HEK293 (cell line): ENCODE data around the gene SUFU.
A peak's percentile ranks its signal among the peaks of the same experiment; 100 is the strongest.

Source experiments
- CTCF ChIA-PET: fragments of 350-600 bp; formaldehyde crosslinking; extraction: SDS; loops from one replicate; lab custom pipeline; 2021; ENCODE audit warnings: antibody characterized with exemption; lab: Yijun Ruan, JAX
- POLR2A ChIA-PET: fragments of 300-600 bp; formaldehyde crosslinking; extraction: SDS; loops from one replicate; lab custom pipeline; 2020; ENCODE audit warnings: antibody characterized with exemption, inconsistent platforms; lab: Yijun Ruan, JAX
- H3K27ac ChIP-seq: fragments of 200-500 bp; sonication (Bioruptor generic); 2 replicates; pipeline ENCODE4 v1.5.1; 2014; ENCODE audit warnings: low read depth, low read length, control low read depth, inconsistent platforms; ENCODE audit errors: extremely low read depth
- H3K36me3 ChIP-seq, 2 experiments: fragments of 200-500 bp in 1 of 2; sonication (Bioruptor generic) in 1 of 2; 1 replicate in 1 of 2; 2 replicates in 1 of 2; pipeline ENCODE4 v1.5.1; 2014 to 2017; ENCODE audit warnings: inconsistent platforms in 2 of 2, low read length in 2 of 2; ENCODE audit not compliant: control insufficient read depth in 2 of 2, insufficient read depth in 1 of 2
- H3K4me1 ChIP-seq: fragments of 200-500 bp; sonication (Bioruptor generic); 2 replicates; pipeline ENCODE4 v1.5.1; 2014; ENCODE audit warnings: mild to moderate bottlenecking, low read length, inconsistent platforms; ENCODE audit not compliant: control insufficient read depth, insufficient read depth
- H3K4me3 ChIP-seq: 2 replicates; pipeline ENCODE4 v1.5.1; 2011; ENCODE audit warnings: low read depth, mild to moderate bottlenecking, control low read depth, low read length, moderate library complexity
- H3K9me3 ChIP-seq: fragments of 200-500 bp; sonication (Bioruptor generic); 2 replicates; pipeline ENCODE4 v1.5.1; 2014; ENCODE audit warnings: low read depth, low read length, inconsistent platforms; ENCODE audit not compliant: control insufficient read depth, insufficient read depth
- AEBP2 ChIP-seq: fragments of 450-650 bp; formaldehyde crosslinking; IDR thresholded peaks from 2 replicates; pipeline ENCODE4 v1.5.1; 2016; ENCODE audit warnings: missing biosample characterization, missing genetic modification characterization, borderline replicate concordance
- GFI1B ChIP-seq: fragments of 450-650 bp; formaldehyde crosslinking; IDR thresholded peaks from 2 replicates; pipeline ENCODE4 v1.5.1; 2016; ENCODE audit warnings: missing biosample characterization, missing genetic modification characterization
- IKZF3 ChIP-seq: fragments of 450-650 bp; IDR thresholded peaks from 2 replicates; pipeline ENCODE4 v1.5.0; 2018; ENCODE audit warnings: missing biosample characterization, mild to moderate bottlenecking, missing genetic modification characterization, moderate library complexity
- INSM2 ChIP-seq: fragments of 450-650 bp; formaldehyde crosslinking; IDR thresholded peaks from 2 replicates; pipeline ENCODE4 v1.5.1; 2016; ENCODE audit warnings: missing biosample characterization, missing genetic modification characterization
- KLF8 ChIP-seq: fragments of 450-650 bp; formaldehyde crosslinking; IDR thresholded peaks from 2 replicates; pipeline ENCODE4 v1.5.1; 2016; ENCODE audit warnings: missing biosample characterization, missing genetic modification characterization
- SP7 ChIP-seq: fragments of 450-650 bp; formaldehyde crosslinking; IDR thresholded peaks from 2 replicates; pipeline ENCODE4 v1.5.1; 2016; ENCODE audit warnings: missing biosample characterization, missing genetic modification characterization
- ZBTB26 ChIP-seq: fragments of 450-650 bp; formaldehyde crosslinking; optimal IDR thresholded peaks from 2 replicates; pipeline ENCODE3; 2016; ENCODE audit warnings: missing biosample characterization, mild to moderate bottlenecking, missing genetic modification characterization
- ZFHX2 ChIP-seq: fragments of 450-650 bp; formaldehyde crosslinking; conservative IDR thresholded peaks from 2 replicates; pipeline ENCODE4 v1.5.1; 2016; ENCODE audit warnings: missing biosample characterization, missing genetic modification characterization
- ZNF114 ChIP-seq: fragments of 450-650 bp; formaldehyde crosslinking; IDR thresholded peaks from 2 replicates; pipeline ENCODE4 v1.5.0; 2017; ENCODE audit warnings: missing biosample characterization, missing genetic modification characterization
- ZNF133 ChIP-seq: fragments of 450-650 bp; formaldehyde crosslinking; IDR thresholded peaks from 2 replicates; pipeline ENCODE4 v1.5.1; 2016; ENCODE audit warnings: missing biosample characterization, missing genetic modification characterization
- ZNF2 ChIP-seq: fragments of 450-650 bp; formaldehyde crosslinking; IDR thresholded peaks from 2 replicates; pipeline ENCODE4 v1.5.1; 2016; ENCODE audit warnings: missing biosample characterization, missing genetic modification characterization
- ZNF221 ChIP-seq: fragments of 450-650 bp; formaldehyde crosslinking; IDR thresholded peaks from 2 replicates; pipeline ENCODE4 v1.5.1; 2017; ENCODE audit warnings: missing biosample characterization, missing genetic modification characterization, borderline replicate concordance
- ZNF239 ChIP-seq: fragments of 450-650 bp; formaldehyde crosslinking; IDR thresholded peaks from 2 replicates; pipeline ENCODE4 v1.5.1; 2016; ENCODE audit warnings: missing biosample characterization, missing genetic modification characterization
- ZNF24 ChIP-seq: fragments of 450-650 bp; formaldehyde crosslinking; IDR thresholded peaks from 2 replicates; pipeline ENCODE4 v1.5.1; 2016; ENCODE audit warnings: missing biosample characterization, missing genetic modification characterization
- ZNF37A ChIP-seq: fragments of 450-650 bp; IDR thresholded peaks from 2 replicates; pipeline ENCODE4 v1.5.1; 2018; ENCODE audit warnings: missing biosample characterization, missing genetic modification characterization
- ZNF398 ChIP-seq: fragments of 450-650 bp; formaldehyde crosslinking; IDR thresholded peaks from 2 replicates; pipeline ENCODE4 v1.5.1; 2017; ENCODE audit warnings: missing biosample characterization, missing genetic modification characterization
- ZNF48 ChIP-seq: fragments of 450-650 bp; formaldehyde crosslinking; IDR thresholded peaks from 2 replicates; pipeline ENCODE4 v1.5.1; 2016; ENCODE audit warnings: missing biosample characterization, missing genetic modification characterization
- ZNF513 ChIP-seq: fragments of 450-650 bp; IDR thresholded peaks from 2 replicates; pipeline ENCODE4 v1.5.1; 2018; ENCODE audit warnings: missing biosample characterization, missing genetic modification characterization
- ZNF561 ChIP-seq: fragments of 450-650 bp; IDR thresholded peaks from 2 replicates; pipeline ENCODE4 v1.5.1; 2018; ENCODE audit warnings: missing biosample characterization, missing genetic modification characterization, borderline replicate concordance
- ZNF585B ChIP-seq: fragments of 450-650 bp; formaldehyde crosslinking; IDR thresholded peaks from 2 replicates; pipeline ENCODE4 v1.5.1; 2016; ENCODE audit warnings: missing biosample characterization, missing genetic modification characterization
- ZNF623 ChIP-seq: fragments of 450-650 bp; formaldehyde crosslinking; IDR thresholded peaks from 2 replicates; pipeline ENCODE4 v1.5.1; 2016; ENCODE audit warnings: missing biosample characterization, missing genetic modification characterization
- ZNF658 ChIP-seq: fragments of 450-650 bp; formaldehyde crosslinking; IDR thresholded peaks from 2 replicates; pipeline ENCODE4; 2016; ENCODE audit warnings: missing biosample characterization, missing genetic modification characterization
- ZNF660 ChIP-seq: fragments of 450-650 bp; IDR thresholded peaks from 2 replicates; pipeline ENCODE4 v1.5.1; 2018; ENCODE audit warnings: missing biosample characterization, mild to moderate bottlenecking, missing genetic modification characterization
- ZNF768 ChIP-seq: fragments of 450-650 bp; formaldehyde crosslinking; IDR thresholded peaks from 2 replicates; pipeline ENCODE4 v1.5.1; 2018; ENCODE audit warnings: missing biosample characterization, mild to moderate bottlenecking, missing genetic modification characterization
- ZNF843 ChIP-seq: fragments of 450-650 bp; formaldehyde crosslinking; IDR thresholded peaks from 2 replicates; pipeline ENCODE4 v1.5.1; 2016; ENCODE audit warnings: missing biosample characterization, missing genetic modification characterization

SUFU gene

GRCh38 chr10:102644066-102644645, 140.4 kb downstream of the SUFU start, which contains the start of gene TRIM8:
TSS of gene TRIM8 (plus strand) at chr10:102644479. CDS start at chr10:102644618, 139 bp downstream.
- peaks cover 0 to 18% of the 10 kb centered on the region in 2 experiments; a peak in 1 of 3 replicates for H3K36me3 ChIP-seq
- POLR2A ChIA-PET = interaction anchor here (0.8 to 3.5 kb wide), 10 partner anchors 15 to 414 kb away, joined by 3 to 24 read pairs (median 4); partner anchors contain the start of genes ACTR1A, ARL3, SFXN2 and SUFU
- peak within 1 kb of the TSS; percentile 86 for H3K27ac ChIP-seq
- TF ChIP-seq ZNF133 (peak; percentile 29; the same call in 1 of the 2 replicates), ZNF660 (tag by site-specific recombination) (peak; percentile 34; the same call in 1 of the 2 replicates), ZNF37A (tag by site-specific recombination) (peak; percentile 84), IKZF3 (peak; percentile 60; the same call in 1 of the 2 replicates), ZNF513 (peak; percentile 8; the same call in 1 of the 2 replicates), ZNF2 (no peak)
- peak within 1 kb of the TSS; percentile 69 for H3K4me3 ChIP-seq
- no peaks in the 10 kb centered on the region for H3K9me3 ChIP-seq
- CTCF ChIA-PET = interaction anchor here (0.7 to 1.8 kb wide), 9 partner anchors 16 to 1613 kb away, joined by 3 to 11 read pairs (median 3); partner anchors contain the start of genes ARL3, PDZD7 and SFXN3
- peaks cover 12% of the 10 kb centered on the region for H3K4me1 ChIP-seq

- peak overlapping the region; percentile 86 for H3K27ac ChIP-seq
- CTCF ChIA-PET = interaction anchor here (0.7 to 1.8 kb wide), 9 partner anchors 15 to 1614 kb away, joined by 3 to 11 read pairs (median 3); partner anchors contain the start of genes ARL3, PDZD7 and SFXN3
- POLR2A ChIA-PET = interaction anchor here (0.6 to 3.5 kb wide), 14 partner anchors 13 to 414 kb away, joined by 3 to 24 read pairs (median 4); partner anchors contain the start of genes ACTR1A, ARL3, SFXN2 and SUFU
- TF ChIP-seq AEBP2 (tag by site-specific recombination) (no peak), ZNF660 (tag by site-specific recombination) (no peak; the same call in none of the 2 replicates), KLF8 (tag by site-specific recombination) (peak; percentile 88), ZNF623 (tag by site-specific recombination) (no peak), ZNF2 (peak; percentile 90), ZNF561 (peak; percentile 89; the same call in 1 of the 2 replicates), ZNF843 (tag by site-specific recombination) (no peak; the same call in none of the 2 replicates), ZNF114 (tag by site-specific recombination) (no peak), ZFHX2 (peak; percentile 98), ZNF585B (tag by site-specific recombination) (no peak), ZBTB26 (tag by site-specific recombination) (peak; percentile 97), ZNF239 (tag by site-specific recombination) (no peak), ZNF768 (tag by site-specific recombination) (no peak), ZNF24 (0 out of 2 replicates have a peak, but pooled peaks have one; percentile 23), INSM2 (tag by site-specific recombination) (peak; percentile 71; the same call in 1 of the 2 replicates), ZNF48 (tag by site-specific recombination) (no peak), ZNF221 (tag by site-specific recombination) (no peak), ZNF398 (tag by site-specific recombination) (peak; percentile 70), GFI1B (tag by site-specific recombination) (0 out of 2 replicates have a peak, but pooled peaks have one; percentile 4), SP7 (peak; percentile 84; the same call in 1 of the 2 replicates), ZNF658 (tag by site-specific recombination) (no peak)
These were observed 141.0 kb downstream of the SUFU start for GRCh38 chr10:102644646-102645387.

More at GRCh38 chr10:102644646-102645387, 141.0 kb downstream of the SUFU start:
- H3K9me3 ChIP-seq = no peaks in the 10 kb centered on the region
- H3K4me1 ChIP-seq = peaks cover 15% of the 10 kb centered on the region
- peak overlapping the region; percentile 69 for H3K4me3 ChIP-seq
- peaks cover 0 to 18% of the 10 kb centered on the region in 2 experiments; a peak in 1 of 3 replicates for H3K36me3 ChIP-seq
